Prostate gland (tissue), 2 donors: Measurements from ENCODE around the gene GGNBP2.

ENCODE experiments used
- POLR2A ChIP-seq: fragments of 450-650 bp; IDR thresholded peaks from one replicate; pipeline ENCODE4 v1.6.1; 2016; ENCODE audit warnings: antibody characterized with exemption, mild to moderate bottlenecking
- POLR2AphosphoS5 ChIP-seq: sonication (generic); formaldehyde crosslinking; IDR thresholded peaks from one replicate; pipeline ENCODE4 v1.6.1; 2017; ENCODE audit warnings: antibody characterized with exemption
- TF ChIP-seq, protein P1 (sequence below), 4 experiments: fragments of 200-600 bp in 2 of 4; fragments of 450-650 bp in 2 of 4; sonication (generic) in 2 of 4; IDR thresholded peaks; 1 replicate in 3 of 4; 2 replicates in 1 of 4; pipeline ENCODE4 v1.5.1; 2016 to 2019; ENCODE audit warnings: antibody characterized with exemption in 4 of 4, mild to moderate bottlenecking in 2 of 4, moderate library complexity in 2 of 4

DNA sequence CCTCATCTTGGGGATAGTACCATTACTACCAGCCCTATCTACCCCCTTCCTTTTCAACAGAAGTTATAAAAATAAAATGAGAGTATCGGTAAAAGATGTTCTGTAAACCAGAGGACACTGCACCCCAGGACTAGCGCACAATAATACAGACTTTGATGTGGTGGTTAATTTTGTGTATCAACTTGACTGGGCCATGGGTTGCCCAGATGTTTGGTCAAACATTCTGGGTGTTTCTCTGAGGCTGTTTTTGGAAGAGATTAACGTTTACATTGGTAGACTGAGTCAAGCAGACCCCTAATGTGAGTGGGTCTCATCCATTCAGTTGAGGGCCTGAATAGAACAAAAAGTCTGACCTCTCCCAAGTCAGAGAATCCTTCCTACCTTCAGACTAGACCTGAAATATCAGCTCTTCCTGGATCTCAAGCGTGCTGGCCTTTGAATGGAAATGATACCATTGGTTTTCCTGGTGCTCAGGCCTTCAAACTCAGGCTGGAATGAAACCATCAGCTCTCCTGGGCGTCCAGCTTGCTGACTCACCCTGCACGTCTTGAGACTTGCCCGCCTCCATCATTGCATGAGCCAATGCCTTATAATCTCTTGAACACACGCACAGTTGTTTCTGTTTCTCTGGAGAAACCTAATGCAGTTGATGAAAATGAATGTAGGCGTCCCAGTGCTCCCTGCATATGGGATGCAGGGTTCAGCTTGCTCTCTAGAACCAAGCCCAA is 66.8 kb downstream of the GGNBP2 start:
- TF ChIP-seq, protein P1, sequence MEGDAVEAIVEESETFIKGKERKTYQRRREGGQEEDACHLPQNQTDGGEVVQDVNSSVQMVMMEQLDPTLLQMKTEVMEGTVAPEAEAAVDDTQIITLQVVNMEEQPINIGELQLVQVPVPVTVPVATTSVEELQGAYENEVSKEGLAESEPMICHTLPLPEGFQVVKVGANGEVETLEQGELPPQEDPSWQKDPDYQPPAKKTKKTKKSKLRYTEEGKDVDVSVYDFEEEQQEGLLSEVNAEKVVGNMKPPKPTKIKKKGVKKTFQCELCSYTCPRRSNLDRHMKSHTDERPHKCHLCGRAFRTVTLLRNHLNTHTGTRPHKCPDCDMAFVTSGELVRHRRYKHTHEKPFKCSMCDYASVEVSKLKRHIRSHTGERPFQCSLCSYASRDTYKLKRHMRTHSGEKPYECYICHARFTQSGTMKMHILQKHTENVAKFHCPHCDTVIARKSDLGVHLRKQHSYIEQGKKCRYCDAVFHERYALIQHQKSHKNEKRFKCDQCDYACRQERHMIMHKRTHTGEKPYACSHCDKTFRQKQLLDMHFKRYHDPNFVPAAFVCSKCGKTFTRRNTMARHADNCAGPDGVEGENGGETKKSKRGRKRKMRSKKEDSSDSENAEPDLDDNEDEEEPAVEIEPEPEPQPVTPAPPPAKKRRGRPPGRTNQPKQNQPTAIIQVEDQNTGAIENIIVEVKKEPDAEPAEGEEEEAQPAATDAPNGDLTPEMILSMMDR (IDR thresholded peaks at IDR 0.05): no peak
- no peak for TF ChIP-seq POLR2A
- no peak for TF ChIP-seq POLR2AphosphoS5
